Measurements from ENCODE around the gene CHRDL2. TPM values are rescaled to one million over a fixed set of nuclear protein-coding genes. Genes with fewer than 3 reads are reported as not detected.

Gene CHRDL2
- total RNA-seq, 1 experiment from 2014 or later: not detected

DNA sequence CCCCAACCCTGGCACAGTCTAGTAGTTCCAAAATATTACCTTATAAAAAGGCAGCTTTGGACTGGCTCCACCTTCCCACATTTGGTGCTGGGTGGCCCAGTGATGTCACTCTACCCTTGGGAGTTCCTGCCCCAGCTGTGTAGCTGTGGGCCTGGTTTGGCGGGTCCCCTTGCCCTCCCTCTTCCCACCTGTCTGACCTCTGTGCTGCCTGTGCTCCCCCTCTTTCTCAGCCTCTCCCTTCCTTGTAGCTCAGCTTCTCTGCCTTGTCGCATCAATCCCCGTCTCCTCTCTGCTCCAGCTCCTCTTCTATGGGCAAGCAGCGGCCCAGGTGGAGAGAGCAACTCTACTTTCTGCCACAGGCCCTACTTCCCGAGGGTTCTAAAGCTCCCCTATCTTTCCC lies 54.6 kb downstream of the CHRDL2 start:
- ChIA-PET RAD21 (ENCODE audit: low non-redundant PET in 1 of 2, low total read pairs in 2 of 2, uncharacterized antibody in 2 of 2, unreplicated experiment in 2 of 2) (no interaction called here), POLR2A (no interaction called here), CTCF (no interaction called here)
- Histone ChIP-seq H3K4me1 (ENCODE audit: control insufficient read depth in 1 of 2, insufficient read depth in 2 of 2, low read length in 2 of 2) (no peaks in the 10 kb centered on the region), H3K4me2 (ENCODE audit: low read length) (no peak overlapping the region), H3K27me3 (ENCODE audit: insufficient read depth, low read length) (no peaks in the 10 kb centered on the region), H3K9me3 (ENCODE audit: control insufficient read depth in 1 of 2, insufficient read depth in 1 of 2, low read depth in 1 of 2, low read length in 2 of 2) (no peaks in the 10 kb centered on the region), H3K9me2 (ENCODE audit: insufficient read depth) (no peaks in the 10 kb centered on the region), H3K27ac (ENCODE audit: low read depth, low read length) (no peak overlapping the region), H3K4me3 (replicated peaks in 1 of 2; ENCODE audit: low read depth in 1 of 2, low read length in 2 of 2) (no peak overlapping the region), H4K20me1 (ENCODE audit: insufficient read depth) (no peaks in the 10 kb centered on the region), H3K36me3 (ENCODE audit: control insufficient read depth in 1 of 2, insufficient read depth in 2 of 2, low read length in 2 of 2) (no peaks in the 10 kb centered on the region), H2AFZ (ENCODE audit: low read depth, low read length, poor library complexity, severe bottlenecking) (no peak overlapping the region), H3K79me2 (ENCODE audit: insufficient read depth, low read length) (no peaks in the 10 kb centered on the region), H3K9ac (ENCODE audit: low read length) (no peak overlapping the region)
- ATAC-seq (no peak), DNase-seq (ENCODE audit: low read depth, low spot score) (no peak)
- BruUV-seq (replicated peaks): no TSS peak
- intact Hi-C loops (cut with micrococcal nuclease): no loop called here
- TF ChIP-seq EGR1 (IDR thresholded peaks at IDR 0.05; ENCODE audit: low read depth) (no peak), EZH2phosphoT487 (IDR thresholded peaks at IDR 0.05; ENCODE audit: borderline replicate concordance) (no peak), YY1 (IDR thresholded peaks at IDR 0.05; ENCODE audit: extremely low read depth, insufficient replicate concordance, low read depth, low read length) (no peak), ZNF274 (IDR thresholded peaks at IDR 0.05; ENCODE audit: low read depth, low read length) (no peak), POLR2A (IDR thresholded peaks at IDR 0.05; ENCODE audit: borderline replicate concordance, extremely low read depth, insufficient read depth, insufficient read length) (no peak), POLR2AphosphoS5 (IDR thresholded peaks at IDR 0.05; ENCODE audit: low read depth, low read length) (no peak), CEBPB (IDR thresholded peaks at IDR 0.05; ENCODE audit: low read depth) (no peak), SP1 (IDR thresholded peaks at IDR 0.05; ENCODE audit: low read depth) (no peak), SIN3A (IDR thresholded peaks at IDR 0.05; ENCODE audit: low read depth) (no peak), CBX3 (IDR thresholded peaks at IDR 0.05; ENCODE audit: low read depth) (no peak), RAD21 (IDR thresholded peaks at IDR 0.05; ENCODE audit: low read depth) (no peak), EZH2 (IDR thresholded peaks at IDR 0.05) (no peak), ZFX (IDR thresholded peaks at IDR 0.05) (no peak), TCF7L2 (IDR thresholded peaks at IDR 0.05; ENCODE audit: borderline replicate concordance, extremely low read depth, insufficient read depth, insufficient read length) (no peak), ELF1 (IDR thresholded peaks at IDR 0.05; ENCODE audit: borderline replicate concordance, low read depth) (no peak), FOSL1 (IDR thresholded peaks at IDR 0.05; ENCODE audit: low read depth) (no peak)
- TF ChIP-seq, protein P1, sequence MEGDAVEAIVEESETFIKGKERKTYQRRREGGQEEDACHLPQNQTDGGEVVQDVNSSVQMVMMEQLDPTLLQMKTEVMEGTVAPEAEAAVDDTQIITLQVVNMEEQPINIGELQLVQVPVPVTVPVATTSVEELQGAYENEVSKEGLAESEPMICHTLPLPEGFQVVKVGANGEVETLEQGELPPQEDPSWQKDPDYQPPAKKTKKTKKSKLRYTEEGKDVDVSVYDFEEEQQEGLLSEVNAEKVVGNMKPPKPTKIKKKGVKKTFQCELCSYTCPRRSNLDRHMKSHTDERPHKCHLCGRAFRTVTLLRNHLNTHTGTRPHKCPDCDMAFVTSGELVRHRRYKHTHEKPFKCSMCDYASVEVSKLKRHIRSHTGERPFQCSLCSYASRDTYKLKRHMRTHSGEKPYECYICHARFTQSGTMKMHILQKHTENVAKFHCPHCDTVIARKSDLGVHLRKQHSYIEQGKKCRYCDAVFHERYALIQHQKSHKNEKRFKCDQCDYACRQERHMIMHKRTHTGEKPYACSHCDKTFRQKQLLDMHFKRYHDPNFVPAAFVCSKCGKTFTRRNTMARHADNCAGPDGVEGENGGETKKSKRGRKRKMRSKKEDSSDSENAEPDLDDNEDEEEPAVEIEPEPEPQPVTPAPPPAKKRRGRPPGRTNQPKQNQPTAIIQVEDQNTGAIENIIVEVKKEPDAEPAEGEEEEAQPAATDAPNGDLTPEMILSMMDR (IDR thresholded peaks at IDR 0.05 in 2 of 3, conservative IDR thresholded peaks at IDR 0.05 in 1 of 3; ENCODE audit: borderline replicate concordance in 1 of 3, insufficient read depth in 1 of 3, low read depth in 2 of 3, low read length in 2 of 3): no peak
- TF ChIP-seq, protein P2, sequence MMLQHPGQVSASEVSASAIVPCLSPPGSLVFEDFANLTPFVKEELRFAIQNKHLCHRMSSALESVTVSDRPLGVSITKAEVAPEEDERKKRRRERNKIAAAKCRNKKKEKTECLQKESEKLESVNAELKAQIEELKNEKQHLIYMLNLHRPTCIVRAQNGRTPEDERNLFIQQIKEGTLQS (IDR thresholded peaks at IDR 0.05): no peak
- TF ChIP-seq, protein P3, sequence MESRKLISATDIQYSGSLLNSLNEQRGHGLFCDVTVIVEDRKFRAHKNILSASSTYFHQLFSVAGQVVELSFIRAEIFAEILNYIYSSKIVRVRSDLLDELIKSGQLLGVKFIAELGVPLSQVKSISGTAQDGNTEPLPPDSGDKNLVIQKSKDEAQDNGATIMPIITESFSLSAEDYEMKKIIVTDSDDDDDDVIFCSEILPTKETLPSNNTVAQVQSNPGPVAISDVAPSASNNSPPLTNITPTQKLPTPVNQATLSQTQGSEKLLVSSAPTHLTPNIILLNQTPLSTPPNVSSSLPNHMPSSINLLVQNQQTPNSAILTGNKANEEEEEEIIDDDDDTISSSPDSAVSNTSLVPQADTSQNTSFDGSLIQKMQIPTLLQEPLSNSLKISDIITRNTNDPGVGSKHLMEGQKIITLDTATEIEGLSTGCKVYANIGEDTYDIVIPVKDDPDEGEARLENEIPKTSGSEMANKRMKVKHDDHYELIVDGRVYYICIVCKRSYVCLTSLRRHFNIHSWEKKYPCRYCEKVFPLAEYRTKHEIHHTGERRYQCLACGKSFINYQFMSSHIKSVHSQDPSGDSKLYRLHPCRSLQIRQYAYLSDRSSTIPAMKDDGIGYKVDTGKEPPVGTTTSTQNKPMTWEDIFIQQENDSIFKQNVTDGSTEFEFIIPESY (IDR thresholded peaks at IDR 0.05; ENCODE audit: extremely low read depth, insufficient replicate concordance, low read length): no peak
- TF ChIP-seq, protein P4, sequence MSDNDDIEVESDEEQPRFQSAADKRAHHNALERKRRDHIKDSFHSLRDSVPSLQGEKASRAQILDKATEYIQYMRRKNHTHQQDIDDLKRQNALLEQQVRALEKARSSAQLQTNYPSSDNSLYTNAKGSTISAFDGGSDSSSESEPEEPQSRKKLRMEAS (IDR thresholded peaks at IDR 0.05): no peak

All from HCT116 (cell line).